Activated naive CD4-positive, alpha-beta T cell treated with anti-CD3 and anti-CD28 coated beads for 36 hours (primary cell): Measurements from ENCODE around the gene GPR42. TPM values are rescaled to one million over a fixed set of nuclear protein-coding genes. Genes with fewer than 3 reads are reported as not detected.

Source experiments
- CTCF ChIA-PET: fragments of 350-600 bp; sonication (Branson Sonifier 250); formaldehyde crosslinking; loops from one replicate; lab custom pipeline; 2021; ENCODE audit warnings: antibody characterized with exemption; lab: Charles Lee
- DNase-seq: peaks from one replicate; pipeline ENCODE4 v3.0.0-alpha.2; 2020
- H3K27ac Mint-ChIP-seq: one replicate; pipeline ENCODE4 v1.8.0; 2021; ENCODE audit warnings: mild to moderate bottlenecking, mixed read lengths
- H3K27me3 Mint-ChIP-seq: one replicate; pipeline ENCODE4 v1.8.0; 2021; ENCODE audit warnings: low read depth, mixed read lengths
- H3K36me3 Mint-ChIP-seq: one replicate; pipeline ENCODE4 v1.8.0; 2021; ENCODE audit warnings: low read depth, mixed read lengths
- H3K4me1 Mint-ChIP-seq: one replicate; pipeline ENCODE4 v1.8.0; 2021; ENCODE audit warnings: low read depth, mixed read lengths
- H3K4me3 Mint-ChIP-seq: one replicate; pipeline ENCODE4 v1.8.0; 2021; ENCODE audit warnings: mild to moderate bottlenecking, moderate library complexity, mixed read lengths
- H3K9me3 Mint-ChIP-seq: one replicate; pipeline ENCODE4 v1.8.0; 2021; ENCODE audit warnings: mixed read lengths
- intact Hi-C: fragments of 100-400 bp; cut with micrococcal nuclease; formaldehyde crosslinking; loops from one replicate; pipeline ENCODE4 v1.15.1; 2023
- total RNA-seq, 2 experiments: library from RNA; stranded (reverse); gene quantifications; one replicate each; pipeline ENCODE4 v1.2.3, GENCODE V29; 2021

Gene GPR42
- total RNA-seq, 2 experiments from 2014 or later: 0.17 to 0.30 TPM

GRCh38 chr19:35337097-35337983 lies 33.5 kb upstream of the GPR42 start:
- Mint-ChIP-seq H3K36me3 (no peaks in the 10 kb centered on the region), H3K27me3 (no peaks in the 10 kb centered on the region), H3K4me3 (no peak overlapping the region), H3K27ac (no peak overlapping the region), H3K4me1 (peaks cover 15% of the 10 kb centered on the region), H3K9me3 (no peaks in the 10 kb centered on the region)
- DNase-seq: no peak
- CTCF ChIA-PET: interaction anchor here (1.6 to 1.9 kb wide), 2 partner anchors 16 to 173 kb away, joined by 3 to 7 read pairs; no protein-coding TSS in a partner anchor
- intact Hi-C loops: no loop called here

GRCh38 chr19:35337984-35338296 lies 32.9 kb upstream of the GPR42 start:
- no peak for DNase-seq
- H3K9me3 Mint-ChIP-seq: no peaks in the 10 kb centered on the region
- no peaks in the 10 kb centered on the region for H3K27me3 Mint-ChIP-seq
- H3K27ac Mint-ChIP-seq: no peak overlapping the region
- H3K4me1 Mint-ChIP-seq: peaks cover 11% of the 10 kb centered on the region
- no peaks in the 10 kb centered on the region for H3K36me3 Mint-ChIP-seq
- no peak overlapping the region for H3K4me3 Mint-ChIP-seq
- CTCF ChIA-PET: interaction anchor here (0.7 to 1.6 kb wide), 2 partner anchors 10 to 173 kb away, joined by 3 to 4 read pairs; no protein-coding TSS in a partner anchor
- intact Hi-C loops: no loop called here

DNA sequence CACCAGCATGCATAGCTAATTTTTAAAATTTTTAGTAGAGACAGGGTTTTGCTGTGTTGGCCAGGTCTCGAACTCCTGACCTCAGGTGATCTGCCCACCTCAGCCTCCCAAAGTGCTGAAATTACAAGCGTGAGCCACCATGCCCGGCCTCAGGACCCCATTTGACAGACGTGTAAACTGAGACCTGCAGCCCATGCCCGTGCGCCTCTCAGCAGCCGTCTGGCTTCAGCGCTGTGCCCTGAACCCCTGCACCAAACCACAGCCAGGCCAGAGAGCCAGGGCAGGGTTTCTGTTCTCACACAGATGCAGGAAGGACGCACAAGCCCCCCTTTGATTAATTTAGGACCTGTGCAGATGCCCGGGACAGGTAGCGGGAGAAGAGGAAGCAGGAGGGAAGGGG lies 30.4 kb upstream of the GPR42 start:
- DNase-seq: no peak
- H3K27ac Mint-ChIP-seq: no peak overlapping the region
- H3K4me3 Mint-ChIP-seq: no peak overlapping the region
- CTCF ChIA-PET: interaction anchor here (1.0 kb wide), 1 partner anchor 170 kb away, joined by 3 read pairs; no protein-coding TSS in a partner anchor
- H3K9me3 Mint-ChIP-seq: no peaks in the 10 kb centered on the region
- intact Hi-C loops: no loop called here
- H3K36me3 Mint-ChIP-seq: no peaks in the 10 kb centered on the region
- no peaks in the 10 kb centered on the region for H3K27me3 Mint-ChIP-seq
- H3K4me1 Mint-ChIP-seq: no peaks in the 10 kb centered on the region

DNA sequence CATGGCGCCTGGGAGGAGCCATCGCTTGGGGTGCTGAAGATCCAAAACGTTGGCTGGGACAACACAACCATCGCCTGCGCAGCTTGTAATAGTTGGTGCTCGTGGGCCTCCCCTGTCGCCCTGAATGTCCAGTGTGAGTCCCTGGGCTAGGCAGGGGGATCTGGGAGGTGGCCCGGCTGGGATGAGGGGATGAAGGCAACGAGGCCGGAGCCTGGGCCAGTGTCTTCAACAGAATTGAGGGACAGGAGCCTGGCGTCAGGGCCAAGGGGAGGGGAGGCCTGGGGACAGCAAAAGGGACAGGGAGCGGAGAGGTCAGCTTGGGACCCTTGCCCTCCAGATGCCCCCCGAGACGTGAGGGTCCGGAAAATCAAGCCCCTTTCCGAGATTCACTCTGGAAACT lies 29.9 kb upstream of the GPR42 start:
- Mint-ChIP-seq H3K36me3 (no peaks in the 10 kb centered on the region), H3K4me3 (no peak overlapping the region), H3K9me3 (no peaks in the 10 kb centered on the region), H3K4me1 (peaks cover 4% of the 10 kb centered on the region), H3K27me3 (peaks cover 2% of the 10 kb centered on the region), H3K27ac (no peak overlapping the region)
- no peak for DNase-seq
- intact Hi-C loops: no loop called here
- CTCF ChIA-PET: no interaction called here

- Mint-ChIP-seq H3K4me1 (peaks cover 11% of the 10 kb centered on the region), H3K27me3 (peaks cover 2% of the 10 kb centered on the region), H3K4me3 (no peak overlapping the region), H3K9me3 (no peaks in the 10 kb centered on the region), H3K36me3 (no peaks in the 10 kb centered on the region), H3K27ac (peak overlapping the region; percentile 43)
- intact Hi-C loops: no loop called here
- no peak for DNase-seq
- CTCF ChIA-PET: no interaction called here
Measured at GRCh38 chr19:35341565-35342225, 29.2 kb upstream of the GPR42 start.

GRCh38 chr19:35342430-35342829 lies 28.4 kb upstream of the GPR42 start:
- Mint-ChIP-seq H3K27me3 (peaks cover 2% of the 10 kb centered on the region), H3K27ac (no peak overlapping the region), H3K9me3 (no peaks in the 10 kb centered on the region), H3K4me3 (no peak overlapping the region), H3K36me3 (no peaks in the 10 kb centered on the region), H3K4me1 (peaks cover 18% of the 10 kb centered on the region)
- intact Hi-C loops: no loop called here
- no peak for DNase-seq
- CTCF ChIA-PET: interaction anchor here (0.7 kb wide), 1 partner anchor 466 kb away, joined by 3 read pairs; no protein-coding TSS in a partner anchor

GRCh38 chr19:35344511-35345031 lies 26.3 kb upstream of the GPR42 start:
- H3K36me3 Mint-ChIP-seq: no peaks in the 10 kb centered on the region
- no peak overlapping the region for H3K27ac Mint-ChIP-seq
- CTCF ChIA-PET: interaction anchor here (1.8 kb wide), 1 partner anchor 12 kb away, joined by 8 read pairs; no protein-coding TSS in a partner anchor
- no peak overlapping the region for H3K4me3 Mint-ChIP-seq
- H3K4me1 Mint-ChIP-seq: peaks cover 32% of the 10 kb centered on the region
- no peak for DNase-seq
- peaks cover 2% of the 10 kb centered on the region for H3K27me3 Mint-ChIP-seq
- intact Hi-C loops: no loop called here
- H3K9me3 Mint-ChIP-seq: no peaks in the 10 kb centered on the region

GRCh38 chr19:35345671-35346111 lies 25.2 kb upstream of the GPR42 start:
- CTCF ChIA-PET: interaction anchor here (1.0 to 1.8 kb wide), 2 partner anchors 13 to 123 kb away, joined by 3 to 8 read pairs; no protein-coding TSS in a partner anchor
- peak overlapping the region; percentile 98 for H3K27ac Mint-ChIP-seq
- peaks cover 32% of the 10 kb centered on the region for H3K4me1 Mint-ChIP-seq
- peak overlapping the region; percentile 20 for H3K4me3 Mint-ChIP-seq
- DNase-seq: no peak
- intact Hi-C loops: loop anchor here (2.0 kb wide), 2 partner anchors 39 to 97 kb away; partner anchors contain the start of gene LSR
- no peaks in the 10 kb centered on the region for H3K9me3 Mint-ChIP-seq
- peaks cover 2% of the 10 kb centered on the region for H3K27me3 Mint-ChIP-seq
- H3K36me3 Mint-ChIP-seq: no peaks in the 10 kb centered on the region

GRCh38 chr19:35346193-35347052 lies 24.4 kb upstream of the GPR42 start:
- Mint-ChIP-seq H3K9me3 (no peaks in the 10 kb centered on the region), H3K27ac (peak overlapping the region; percentile 98), H3K4me3 (peak overlapping the region; percentile 46), H3K4me1 (peaks cover 32% of the 10 kb centered on the region), H3K27me3 (peaks cover 2% of the 10 kb centered on the region), H3K36me3 (no peaks in the 10 kb centered on the region)
- DNase-seq: peak; percentile 87
- CTCF ChIA-PET: interaction anchor here (1.0 to 1.3 kb wide), 2 partner anchors 122 to 149 kb away, joined by 3 to 6 read pairs; no protein-coding TSS in a partner anchor
- intact Hi-C loops: loop anchor here (1.0 to 2.0 kb wide), 7 partner anchors 13 to 365 kb away; partner anchors contain the start of gene LSR

GRCh38 chr19:35347171-35347929 lies 23.5 kb upstream of the GPR42 start, which contains the start of gene FFAR1:
Gene FFAR1 (plus strand): TSS chr19:35347902. CDS start chr19:35351552, 3,650 bp downstream.
- H3K9me3 Mint-ChIP-seq: no peaks in the 10 kb centered on the region
- H3K36me3 Mint-ChIP-seq: no peaks in the 10 kb centered on the region
- peaks cover 2% of the 10 kb centered on the region for H3K27me3 Mint-ChIP-seq
- peak within 1 kb of the TSS; percentile 46 for H3K4me3 Mint-ChIP-seq
- peak within 1 kb of the TSS; percentile 98 for H3K27ac Mint-ChIP-seq
- H3K4me1 Mint-ChIP-seq: peaks cover 32% of the 10 kb centered on the region
- CTCF ChIA-PET: interaction anchor here (0.6 to 1.5 kb wide), 5 partner anchors 10 to 157 kb away, joined by 3 to 8 read pairs (median 5); no protein-coding TSS in a partner anchor
- peak; percentile 91 for DNase-seq
- intact Hi-C loops: loop anchor here (1.0 to 2.0 kb wide), 7 partner anchors 14 to 364 kb away; partner anchors contain the start of gene LSR
